SK-N-SH (cell line): ENCODE results near the gene CPAMD8. TPM values are rescaled to one million over a fixed set of nuclear protein-coding genes. Genes with fewer than 3 reads are reported as not detected.

Experiments used
- CTCF ChIA-PET: fragments of 300-600, 350-600 bp; formaldehyde crosslinking; extraction: SDS; loops from one replicate; lab custom pipeline; 2021; lab: Yijun Ruan, JAX
- POLR2A ChIA-PET: fragments of 350-600 bp; sonication (Branson Sonifier 250); formaldehyde crosslinking; extraction: SDS; loops from one replicate; lab custom pipeline; 2020; ENCODE audit warnings: antibody characterized with exemption, inconsistent platforms; lab: Yijun Ruan, JAX
- DNase-seq: peaks from one replicate; pipeline ENCODE4 v3.0.0; 2012
- H2AFZ ChIP-seq: fragments of 200-600 bp; sonication (generic); 2 replicates; pipeline ENCODE4 v1.8.1; 2016; ENCODE audit warnings: antibody characterized with exemption, mild to moderate bottlenecking, low read depth
- H3F3A ChIP-seq: fragments of 200-600 bp; sonication (generic); replicated peaks from 2 replicates; pipeline ENCODE3; 2016; ENCODE audit warnings: antibody characterized with exemption, mild to moderate bottlenecking; ENCODE audit not compliant: insufficient read depth
- H3K27ac ChIP-seq, 2 experiments: fragments of 200-500 bp in 1 of 2; fragments of 200-600 bp in 1 of 2; sonication (Bioruptor generic) in 1 of 2; sonication (generic), shearing (Covaris generic) in 1 of 2; 2 replicates each; pipeline versions ENCODE4 v1.5.1 to v1.6.1; 2014 to 2016; ENCODE audit warnings: low read depth in 2 of 2, inconsistent platforms in 1 of 2, low read length in 1 of 2, mild to moderate bottlenecking in 1 of 2, mixed read lengths in 1 of 2
- H3K27me3 ChIP-seq: fragments of 200-600 bp; sonication (generic), shearing (Covaris generic); 2 replicates; pipeline ENCODE4 v1.6.1; 2016; ENCODE audit warnings: mixed run types; ENCODE audit not compliant: insufficient read depth
- H3K36me3 ChIP-seq, 2 experiments: fragments of 200-500 bp in 1 of 2; fragments of 200-600 bp in 1 of 2; sonication (Bioruptor generic) in 1 of 2; sonication (generic) in 1 of 2; replicated peaks in 1 of 2; 2 replicates each; pipeline versions ENCODE3 to v1.5.1; 2014 to 2016; ENCODE audit warnings: low read length in 1 of 2, mild to moderate bottlenecking in 1 of 2; ENCODE audit not compliant: insufficient read depth in 2 of 2, control insufficient read depth in 1 of 2
- H3K4me1 ChIP-seq, 2 experiments: fragments of 200-500 bp in 1 of 2; fragments of 200-600 bp in 1 of 2; sonication (Bioruptor generic) in 1 of 2; sonication (generic), shearing (Covaris generic) in 1 of 2; 2 replicates each; pipeline versions ENCODE4 v1.5.1 to v1.6.1; 2014 to 2016; ENCODE audit warnings: low read depth in 1 of 2, low read length in 1 of 2, mixed run types in 1 of 2; ENCODE audit not compliant: insufficient read depth in 2 of 2, control insufficient read depth in 1 of 2
- H3K4me2 ChIP-seq: fragments of 200-600 bp; sonication (generic), shearing (Covaris generic); 2 replicates; pipeline ENCODE4 v1.6.1; 2017; ENCODE audit warnings: mixed run types
- H3K4me3 ChIP-seq, 2 experiments: fragments of 200-500 bp in 1 of 2; fragments of 200-600 bp in 1 of 2; sonication (Bioruptor generic) in 1 of 2; sonication (generic), shearing (Covaris generic) in 1 of 2; 2 replicates each; pipeline versions ENCODE4 v1.5.1 to v1.8.1; 2014 to 2016; ENCODE audit warnings: low read depth in 2 of 2, inconsistent platforms in 1 of 2, low read length in 1 of 2, mild to moderate bottlenecking in 1 of 2, mixed read lengths in 1 of 2, moderate library complexity in 1 of 2
- H3K79me2 ChIP-seq: fragments of 200-600 bp; sonication (generic); 2 replicates; pipeline ENCODE4 v1.8.1; 2017; ENCODE audit warnings: mild to moderate bottlenecking; ENCODE audit not compliant: insufficient read depth
- H3K9ac ChIP-seq: fragments of 200-600 bp; sonication (generic); 2 replicates; pipeline ENCODE4 v1.6.1; 2017; ENCODE audit warnings: mixed run types
- H3K9me2 ChIP-seq: fragments of 200-600 bp; sonication (generic); 2 replicates; pipeline ENCODE4 v1.6.1; 2017; ENCODE audit warnings: mixed run types
- H3K9me3 ChIP-seq: fragments of 200-600 bp; sonication (generic); 2 replicates; pipeline ENCODE4 v1.6.1; 2017; ENCODE audit warnings: mixed run types, mild to moderate bottlenecking, moderate library complexity
- H4K20me1 ChIP-seq: fragments of 200-600 bp; sonication (generic); 2 replicates; pipeline ENCODE4 v1.6.1; 2017; ENCODE audit warnings: mild to moderate bottlenecking, mixed run types; ENCODE audit not compliant: insufficient read depth
- CTCF ChIP-seq: fragments of 200-600 bp; sonication (generic); IDR thresholded peaks from 2 replicates; pipeline ENCODE4 v1.6.1; 2017; ENCODE audit warnings: antibody characterized with exemption, mild to moderate bottlenecking, moderate library complexity
- EP300 ChIP-seq, 2 experiments: IDR thresholded peaks; 2 replicates each; pipeline versions ENCODE4 v1.4.0 to v1.6.1; 2012; ENCODE audit warnings: borderline replicate concordance in 1 of 2, low read depth in 1 of 2, low read length in 1 of 2
- IRF3 ChIP-seq: fragments of 150-350 bp; IDR thresholded peaks from 2 replicates; pipeline ENCODE4 v1.6.1; 2016; ENCODE audit warnings: mild to moderate bottlenecking, low read depth, low read length
- MXI1 ChIP-seq: IDR thresholded peaks from 2 replicates; pipeline ENCODE4 v1.6.1; 2012; ENCODE audit warnings: mild to moderate bottlenecking, low read depth, low read length, improper control_type of control experiment
- NFIC ChIP-seq: IDR thresholded peaks from 2 replicates; pipeline ENCODE4 v1.4.0; 2012; ENCODE audit warnings: borderline replicate concordance
- RAD21 ChIP-seq: IDR thresholded peaks from 2 replicates; pipeline ENCODE4 v1.6.1; 2012; ENCODE audit warnings: mild to moderate bottlenecking, low read length
- SMC3 ChIP-seq: IDR thresholded peaks from 2 replicates; pipeline ENCODE4 v1.6.1; 2012; ENCODE audit warnings: low read depth, low read length, improper control_type of control experiment
- TAF1 ChIP-seq: IDR thresholded peaks from 2 replicates; pipeline ENCODE4 v1.6.1; 2012; ENCODE audit warnings: low read depth, mild to moderate bottlenecking, low read length, moderate library complexity, borderline replicate concordance
- TEAD4 ChIP-seq: IDR thresholded peaks from 2 replicates; pipeline ENCODE4 v1.4.0; 2012; ENCODE audit warnings: mild to moderate bottlenecking, borderline replicate concordance; ENCODE audit not compliant: insufficient read depth
- USF2 ChIP-seq: fragments of 150-350 bp; IDR thresholded peaks from 2 replicates; pipeline ENCODE4 v1.6.1; 2017; ENCODE audit warnings: antibody characterized with exemption, low read length, low read depth, borderline replicate concordance
- WGBS: methylation state at CpG from one replicate; pipeline ENCODE4 v1.1.6; 2017; ENCODE audit warnings: low lambda C conversion rate; 5-methylcytosine and 5-hydroxymethylcytosine counted together
- polyA plus RNA-seq, 3 experiments: library from polyadenylated mRNA; depleted of rRNA; stranded (reverse); fragments of >200 nt; gene quantifications; 2 replicates each; pipeline ENCODE4 v1.2.3, GENCODE V29; 2012

Gene CPAMD8
- polyA plus RNA-seq, 1 of the 3 experiments (the other 2 are of a cell fraction): 1.2 TPM

- H3K27ac ChIP-seq: no peak overlapping the region
- no peak overlapping the region for H3K4me3 ChIP-seq
- H3K4me2 ChIP-seq: no peak overlapping the region
- no peaks in the 10 kb centered on the region for H3K79me2 ChIP-seq
- H3K27me3 ChIP-seq: no peaks in the 10 kb centered on the region
- no peak for TF ChIP-seq CTCF
- TF ChIP-seq SMC3: no peak
- WGBS: no CpG with 5 or more reads among the region's 14 CpGs
- no peaks in the 10 kb centered on the region for H3K9me3 ChIP-seq
- no peak overlapping the region for H2AFZ ChIP-seq
- no peak for DNase-seq
- H3F3A ChIP-seq: no peaks in the 10 kb centered on the region
- no peaks in the 10 kb centered on the region for H3K36me3 ChIP-seq
- H4K20me1 ChIP-seq: no peaks in the 10 kb centered on the region
- POLR2A ChIA-PET: interaction anchor here (0.6 kb wide), 1 partner anchor 616 kb away, joined by 3 read pairs; no protein-coding TSS in a partner anchor
- no peak overlapping the region for H3K9ac ChIP-seq
- CTCF ChIA-PET: no interaction called here
- peaks cover 0 to 19% of the 10 kb centered on the region in 2 experiments; a peak in 1 of 4 replicates for H3K4me1 ChIP-seq
- H3K9me2 ChIP-seq: no peaks in the 10 kb centered on the region
These were observed 133.0 kb downstream of the CPAMD8 start for GRCh38 chr19:16893686-16893989.

GRCh38 chr19:16892868-16893685 is 133.5 kb downstream of the CPAMD8 start:
- H3K27me3 ChIP-seq: no peaks in the 10 kb centered on the region

More at GRCh38 chr19:16892868-16893685, 133.5 kb downstream of the CPAMD8 start:
- no peak for DNase-seq
- H3K79me2 ChIP-seq: no peaks in the 10 kb centered on the region
- no peaks in the 10 kb centered on the region for H3K9me3 ChIP-seq
- H4K20me1 ChIP-seq: no peaks in the 10 kb centered on the region
- POLR2A ChIA-PET: interaction anchor here (0.6 kb wide), 1 partner anchor 615 kb away, joined by 3 read pairs; no protein-coding TSS in a partner anchor
- H3K36me3 ChIP-seq: no peaks in the 10 kb centered on the region
- no peaks in the 10 kb centered on the region for H3K9me2 ChIP-seq
- H3K4me2 ChIP-seq: no peak overlapping the region
- TF ChIP-seq NFIC (no peak), TEAD4 (no peak), RAD21 (no peak), USF2 (no peak), TAF1 (no peak), EP300 (IDR thresholded peaks at IDR 0.05; ENCODE audit: borderline replicate concordance in 1 of 2, low read depth in 1 of 2, low read length in 1 of 2) (no peak), IRF3 (no peak), MXI1 (no peak)
- WGBS: 48% methylated on average over 4 of the region's 19 CpGs
- H3K4me1 ChIP-seq: peaks cover 0 to 21% of the 10 kb centered on the region in 2 experiments; a peak in 1 of 4 replicates
- no peak overlapping the region for H3K4me3 ChIP-seq
- H3K27ac ChIP-seq: no peak overlapping the region
- H2AFZ ChIP-seq: no peak overlapping the region
- CTCF ChIA-PET: interaction anchor here (0.6 kb wide), 1 partner anchor 183 kb away, joined by 3 read pairs; no protein-coding TSS in a partner anchor
- H3F3A ChIP-seq: no peaks in the 10 kb centered on the region
- H3K9ac ChIP-seq: no peak overlapping the region
